SK-N-MC (cell line): Measurements from ENCODE around the gene ACER1.

Source experiments
- EZH2 ChIP-seq: fragments of 200-600 bp; sonication (generic); IDR thresholded peaks from one replicate; pipeline ENCODE4 v1.6.1; 2017; ENCODE audit warnings: antibody characterized with exemption
- FOXP2 ChIP-seq: optimal IDR thresholded peaks from 2 replicates; pipeline ENCODE3; 2011; ENCODE audit warnings: mild to moderate bottlenecking, moderate library complexity; ENCODE audit not compliant: insufficient read depth; ENCODE audit errors: extremely low read length, control extremely low read depth
- POLR2AphosphoS5 ChIP-seq: IDR thresholded peaks from 2 replicates; pipeline ENCODE4 v1.6.1; 2012; ENCODE audit warnings: mild to moderate bottlenecking, low read depth, low read length, borderline replicate concordance

DNA sequence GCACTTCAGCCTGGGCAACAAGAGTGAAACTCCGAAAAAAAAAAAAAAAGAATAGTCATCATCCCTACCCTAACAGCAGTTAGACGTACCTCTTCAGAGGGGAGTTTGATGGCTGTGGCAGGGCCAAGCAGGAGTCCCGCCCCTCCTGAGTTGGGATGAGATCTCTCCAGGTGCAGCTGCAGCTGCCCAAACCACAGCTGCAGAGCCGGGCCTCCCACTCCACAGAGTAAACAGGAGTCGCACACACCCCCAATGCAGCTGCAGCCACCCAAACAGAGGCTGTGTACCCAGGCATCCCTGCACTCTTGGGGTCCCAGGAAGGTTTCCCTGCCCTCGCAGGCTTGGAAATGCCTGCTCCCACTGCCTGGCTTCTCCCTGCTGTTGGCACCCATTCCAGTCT, 36.2 kb downstream of the ACER1 start:
- TF ChIP-seq POLR2AphosphoS5 (no peak), EZH2 (no peak), FOXP2 (no peak)
